Hematopoietic multipotent progenitor cell treated with erythropoietin and hydrocortisone succinate and interleukin-3 and kit ligand, for 15 days (in vitro differentiated cells): ENCODE data around the gene BBX.
"Not testable (repeated sequence)": the region's sequence is repeated elsewhere in the genome, so short reads cannot be mapped to it uniquely, and the experiment has no call there.

Source experiments
- DNase-seq: peaks from one replicate; pipeline ENCODE4 v3.0.0-alpha.2; 2015; ENCODE audit warnings: low spot score

BBX gene

GRCh38 chr3:107800710-107801109 lies 277.9 kb downstream of the BBX start:
- no peak for DNase-seq

- no peak for DNase-seq
These were observed 280.4 kb downstream of the BBX start for GRCh38 chr3:107803170-107803569.

- no peak for DNase-seq
These were observed 283.3 kb downstream of the BBX start for GRCh38 chr3:107806021-107806420.

- no peak for DNase-seq
These were observed 283.8 kb downstream of the BBX start for GRCh38 chr3:107806536-107806935.

- DNase-seq, result no peak
These were observed 287.7 kb downstream of the BBX start for GRCh38 chr3:107810171-107811071.

GRCh38 chr3:107813026-107813425 lies 290.3 kb downstream of the BBX start:
- no peak for DNase-seq

GRCh38 chr3:107816107-107816506 lies 293.3 kb downstream of the BBX start:
- no peak for DNase-seq

GRCh38 chr3:107817076-107817475 lies 294.3 kb downstream of the BBX start:
- no peak for DNase-seq

- DNase-seq, result no peak
These were observed 295.3 kb downstream of the BBX start for GRCh38 chr3:107818025-107818424.

- no peak for DNase-seq
These were observed 296.9 kb downstream of the BBX start for GRCh38 chr3:107819656-107820055.

- no peak for DNase-seq
These were observed 299.5 kb downstream of the BBX start for GRCh38 chr3:107822308-107822707.

- DNase-seq, result no peak
These were observed 302.1 kb downstream of the BBX start for GRCh38 chr3:107824822-107825371.

GRCh38 chr3:107825556-107825955 lies 302.8 kb downstream of the BBX start:
- DNase-seq, result no peak

GRCh38 chr3:107826727-107827126 lies 304.0 kb downstream of the BBX start:
- DNase-seq, result no peak

- DNase-seq, result no peak
These were observed 306.4 kb downstream of the BBX start for GRCh38 chr3:107829185-107829584.

GRCh38 chr3:107831590-107831989 lies 308.8 kb downstream of the BBX start:
- no peak for DNase-seq

- no peak for DNase-seq
These were observed 310.3 kb downstream of the BBX start for GRCh38 chr3:107833043-107833442.

GRCh38 chr3:107833722-107834416 lies 311.1 kb downstream of the BBX start:
- DNase-seq, result no peak

- not testable (repeated sequence) for DNase-seq
These were observed 312.2 kb downstream of the BBX start for GRCh38 chr3:107835001-107835400.

GRCh38 chr3:107837895-107838612 lies 315.3 kb downstream of the BBX start:
- DNase-seq, result no peak

- DNase-seq, result no peak
These were observed 319.1 kb downstream of the BBX start for GRCh38 chr3:107841831-107842230.

GRCh38 chr3:107842940-107843339 lies 320.2 kb downstream of the BBX start:
- DNase-seq, result no peak
